Right lung (tissue), 10 donors: Measurements from ENCODE around the gene FHL1. TPM values are rescaled to one million over a fixed set of nuclear protein-coding genes. Genes with fewer than 3 reads are reported as not detected.
A peak's percentile ranks its signal among the peaks of the same experiment; 100 is the strongest.
"Not testable (repeated sequence)": the region's sequence is repeated elsewhere in the genome, so short reads cannot be mapped to it uniquely, and the experiment has no call there.

Experiments
- DNase-seq, 2 donors: peaks; one replicate each; pipeline ENCODE4 v3.0.0-alpha.2; 2013
- long read RNA-seq, 8 donors: transcript quantifications; one replicate each; lab custom pipeline, GENCODE V29; 2026
- polyA plus RNA-seq, 5 donors: library from polyadenylated mRNA; unstranded; fragments of 120-200 nt; gene quantifications; one replicate each; pipeline versions ENCODE4 v1.2.1 to v1.2.3, GENCODE V29; 2013; ENCODE audit warnings: inconsistent platforms in 1 of 5, low replicate concordance in 1 of 5; ENCODE audit not compliant: insufficient read length in 5 of 5, insufficient read depth in 1 of 5

FHL1 gene
- 100 to 1,000 TPM; 253 to 309 (median 268) TPM for polyA plus RNA-seq
- long read RNA-seq, donor 1, transcript FHL1-205 (7 exons, 2,441 nt), result major isoform, 78 of 100 reads
- long read RNA-seq, donor 1, partial matches to known transcripts, result 6 of 100 reads
- long read RNA-seq, donor 1, other reads (novel, unspliced or antisense), result 12 of 100 reads
- long read RNA-seq, donor 2, transcript FHL1-205 (7 exons, 2,441 nt), result major isoform, 51 of 54 reads
- long read RNA-seq, donor 2, partial matches to known transcripts, result 0 of 54 reads
- long read RNA-seq, donor 2, other reads (novel, unspliced or antisense), result 0 of 54 reads
- long read RNA-seq, donor 3, transcript FHL1-205 (7 exons, 2,441 nt), result major isoform, 60 of 82 reads
- long read RNA-seq, donor 3, partial matches to known transcripts, result 19 of 82 reads
- long read RNA-seq, donor 3, other reads (novel, unspliced or antisense), result 0 of 82 reads
- long read RNA-seq, donor 4, transcript FHL1-205 (7 exons, 2,441 nt), result major isoform, 30 of 33 reads
- long read RNA-seq, donor 4, partial matches to known transcripts, result 0 of 33 reads
- long read RNA-seq, donor 4, other reads (novel, unspliced or antisense), result 0 of 33 reads
- long read RNA-seq, donor 5, transcript FHL1-207 (8 exons, 2,706 nt), result minor isoform, 5 of 109 reads
- long read RNA-seq, donor 5, transcript FHL1-205 (7 exons, 2,441 nt), result major isoform, 88 of 109 reads
- long read RNA-seq, donor 5, partial matches to known transcripts, result 6 of 109 reads
- long read RNA-seq, donor 5, other reads (novel, unspliced or antisense), result 5 of 109 reads
- long read RNA-seq, donor 6, transcript FHL1-205 (7 exons, 2,441 nt), result major isoform, 95 of 103 reads
- long read RNA-seq, donor 6, partial matches to known transcripts, result 0 of 103 reads
- long read RNA-seq, donor 6, other reads (novel, unspliced or antisense), result 5 of 103 reads
- long read RNA-seq, donor 7, transcript FHL1-205 (7 exons, 2,441 nt), result major isoform, 40 of 45 reads
- long read RNA-seq, donor 7, partial matches to known transcripts, result 0 of 45 reads
- long read RNA-seq, donor 7, other reads (novel, unspliced or antisense), result 0 of 45 reads
- long read RNA-seq, donor 8, transcript FHL1-205 (7 exons, 2,441 nt), result major isoform, 24 of 24 reads
- long read RNA-seq, donor 8, partial matches to known transcripts, result 0 of 24 reads
- long read RNA-seq, donor 8, other reads (novel, unspliced or antisense), result 0 of 24 reads

- DNase-seq, result peak; percentile 64 to 65
Measured at GRCh38 chrX:136147315-136147901, at the start of gene FHL1. Gene FHL1, plus strand, starts transcription at chrX:136147533.

GRCh38 chrX:136097871-136098805 lies 49.2 kb upstream of the FHL1 start:
- no peak for DNase-seq

GRCh38 chrX:136104936-136105335 lies 42.4 kb upstream of the FHL1 start:
- no peak for DNase-seq

GRCh38 chrX:136106920-136107528 lies 40.3 kb upstream of the FHL1 start:
- DNase-seq, result no peak

GRCh38 chrX:136108905-136109304 lies 38.4 kb upstream of the FHL1 start:
- not testable (repeated sequence) for DNase-seq

- no peak for DNase-seq
Measured at GRCh38 chrX:136112286-136112685, 35.0 kb upstream of the FHL1 start.

GRCh38 chrX:136112778-136113177 lies 34.6 kb upstream of the FHL1 start:
- peak; percentile 58 to 63 for DNase-seq

GRCh38 chrX:136115126-136115903 lies 32.0 kb upstream of the FHL1 start:
- DNase-seq, result peak; percentile 53 to 60

- no peak for DNase-seq
Measured at GRCh38 chrX:136115904-136116297, 31.4 kb upstream of the FHL1 start.

- no peak for DNase-seq
Measured at GRCh38 chrX:136121788-136122187, 25.5 kb upstream of the FHL1 start.

- no peak for DNase-seq
Measured at GRCh38 chrX:136122207-136122606, 25.1 kb upstream of the FHL1 start.

GRCh38 chrX:136125106-136125505 lies 22.2 kb upstream of the FHL1 start:
- DNase-seq, result no peak

- DNase-seq, result no peak
Measured at GRCh38 chrX:136126371-136126770, 21.0 kb upstream of the FHL1 start.

GRCh38 chrX:136126872-136127406 lies 20.4 kb upstream of the FHL1 start:
- DNase-seq, result no peak

GRCh38 chrX:136128743-136129142 lies 18.6 kb upstream of the FHL1 start:
- no peak for DNase-seq

GRCh38 chrX:136130931-136131833 lies 16.2 kb upstream of the FHL1 start:
- DNase-seq, result no peak

GRCh38 chrX:136138939-136139338 lies 8.4 kb upstream of the FHL1 start:
- no peak for DNase-seq

- DNase-seq, result no peak
Measured at GRCh38 chrX:136141569-136141968, 5.8 kb upstream of the FHL1 start.
